HG03439 (cell line): Measurements from ENCODE around the gene OGFOD2.

Experiments used
- ATAC-seq: cut with Tn5 transposase; IDR thresholded peaks from one replicate; pipeline ENCODE4 v1.9.1; 2021; ENCODE audit warnings: mild to moderate bottlenecking, moderate library complexity; ENCODE audit not compliant: unreplicated experiment

Gene OGFOD2

GRCh38 chr12:122951406-122951805 lies 23.6 kb upstream of the OGFOD2 start:
- no peak for ATAC-seq

GRCh38 chr12:122951979-122952892 lies 22.8 kb upstream of the OGFOD2 start:
- ATAC-seq: peak; percentile 71

- ATAC-seq: no peak
Measured at GRCh38 chr12:122955156-122955555, 19.9 kb upstream of the OGFOD2 start.

- ATAC-seq: no peak
Measured at GRCh38 chr12:122956035-122956434, 19.0 kb upstream of the OGFOD2 start.

- ATAC-seq: no peak
Measured at GRCh38 chr12:122958198-122958888, 16.7 kb upstream of the OGFOD2 start.

- ATAC-seq: no peak
Measured at GRCh38 chr12:122959566-122960192, 15.4 kb upstream of the OGFOD2 start.

- ATAC-seq: no peak
Measured at GRCh38 chr12:122960193-122960569, 14.9 kb upstream of the OGFOD2 start.

- ATAC-seq: no peak
Measured at GRCh38 chr12:122961531-122962329, 13.3 kb upstream of the OGFOD2 start.

GRCh38 chr12:122963941-122964265 lies 11.1 kb upstream of the OGFOD2 start:
- no peak for ATAC-seq

- ATAC-seq: no peak
Measured at GRCh38 chr12:122964439-122965257, 10.4 kb upstream of the OGFOD2 start.

GRCh38 chr12:122965321-122965751 lies 9.7 kb upstream of the OGFOD2 start:
- no peak for ATAC-seq

GRCh38 chr12:122965851-122966742 lies 8.9 kb upstream of the OGFOD2 start, which contains the start of gene ABCB9:
ABCB9 (minus strand) TSS chr12:122966463; CDS start chr12:122960235, 6,228 bp downstream.
- peak; percentile 53 for ATAC-seq

- no peak for ATAC-seq
Measured at GRCh38 chr12:122966743-122967550, 8.1 kb upstream of the OGFOD2 start.

- ATAC-seq: no peak
Measured at GRCh38 chr12:122968104-122968503, 6.9 kb upstream of the OGFOD2 start.

GRCh38 chr12:122969676-122970075 lies 5.4 kb upstream of the OGFOD2 start:
- no peak for ATAC-seq

- ATAC-seq: peak; percentile 73
Measured at GRCh38 chr12:122974274-122974891, 661 bp upstream of the OGFOD2 start.

GRCh38 chr12:122975790-122976647 lies 975 bp downstream of the OGFOD2 start:
- no peak for ATAC-seq
